ENCODE data around the gene PPIF.

The PPIF gene

DNA sequence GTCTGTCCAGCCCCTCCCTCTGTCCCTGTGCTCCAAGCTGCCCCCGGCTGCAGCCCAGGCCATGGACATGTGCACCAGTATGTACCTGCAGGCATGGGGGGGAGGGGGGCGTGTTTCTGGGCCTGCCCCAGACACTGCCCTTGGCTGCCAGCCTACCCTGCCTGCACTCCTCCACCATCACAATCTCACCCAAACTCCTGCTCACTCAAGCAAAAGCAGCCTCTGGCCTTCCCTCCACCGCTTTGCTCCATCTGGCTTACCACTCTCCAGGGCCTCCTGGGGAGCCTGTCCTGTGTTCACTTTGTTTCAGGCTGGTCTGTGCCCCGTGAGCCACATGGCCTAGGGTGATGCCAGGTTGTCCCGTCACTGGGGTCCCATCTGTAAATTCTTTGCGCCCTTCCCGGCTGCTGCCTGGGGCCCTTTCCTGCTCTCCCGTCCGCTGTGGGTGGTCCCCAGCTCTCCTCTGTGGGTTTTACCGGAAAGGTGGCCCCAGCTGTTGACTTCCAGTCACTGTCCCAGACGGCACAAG lies 33.3 kb upstream of the PPIF start:
- DNase-seq (ENCODE audit: low spot score), result no peak

DNA sequence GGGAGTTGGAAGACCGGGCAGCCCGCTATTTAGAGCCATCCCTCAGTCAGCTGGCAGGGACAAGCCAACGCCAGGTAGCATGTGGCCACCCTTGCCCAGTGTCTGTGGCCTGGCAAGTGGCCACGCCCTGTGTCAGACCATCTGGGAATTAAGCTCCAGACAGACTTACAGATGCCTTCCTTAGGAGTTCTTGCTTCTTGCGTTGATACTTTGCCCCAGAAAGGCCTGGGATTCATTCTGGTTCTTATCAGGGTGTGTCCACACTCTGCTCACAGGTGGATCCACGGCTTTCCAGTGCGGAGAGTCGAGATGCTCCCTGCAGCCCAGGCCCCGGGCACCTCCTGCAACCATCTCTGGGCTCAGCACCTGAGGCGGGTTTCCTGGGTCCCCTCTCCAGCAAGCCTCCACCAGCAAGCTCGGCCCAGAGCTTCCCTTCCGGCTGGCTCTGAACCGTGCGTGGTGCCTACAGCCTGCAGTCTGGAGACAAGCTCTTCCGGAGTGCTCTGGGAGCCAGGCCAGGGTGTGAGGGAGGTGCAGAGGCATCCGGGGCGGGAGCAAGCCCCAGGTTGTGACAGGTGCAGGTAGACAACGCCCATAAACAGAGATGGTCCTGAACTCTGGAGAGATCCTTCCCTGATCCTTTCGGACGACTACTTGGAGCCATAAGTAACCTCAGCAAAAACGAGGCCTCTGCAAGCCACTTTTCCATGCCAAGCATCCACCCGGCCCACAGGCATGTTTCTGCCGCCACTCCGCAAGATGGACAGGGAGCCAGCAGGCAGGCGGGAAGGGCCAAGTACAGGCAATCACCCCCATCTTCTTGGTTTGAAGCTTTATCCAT lies 32.3 kb upstream of the PPIF start:
- DNase-seq (ENCODE audit: low spot score), result no peak

DNA sequence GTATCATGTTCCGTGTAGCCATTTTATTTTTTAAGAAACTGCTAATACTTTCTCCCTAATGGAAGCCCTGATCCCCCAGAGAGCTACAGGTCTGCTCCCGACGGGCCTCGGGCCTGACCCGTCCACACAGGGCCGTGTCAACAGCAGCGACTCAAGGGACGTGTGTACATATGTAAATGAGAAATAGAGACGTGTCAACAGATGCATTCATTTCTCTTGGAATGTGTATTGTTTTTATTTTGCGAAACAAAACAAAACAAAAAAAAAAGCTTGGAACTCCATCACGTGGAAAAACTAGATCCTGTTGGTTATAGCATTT lies 31.7 kb upstream of the PPIF start:
- DNase-seq (ENCODE audit: low spot score), result no peak

DNA sequence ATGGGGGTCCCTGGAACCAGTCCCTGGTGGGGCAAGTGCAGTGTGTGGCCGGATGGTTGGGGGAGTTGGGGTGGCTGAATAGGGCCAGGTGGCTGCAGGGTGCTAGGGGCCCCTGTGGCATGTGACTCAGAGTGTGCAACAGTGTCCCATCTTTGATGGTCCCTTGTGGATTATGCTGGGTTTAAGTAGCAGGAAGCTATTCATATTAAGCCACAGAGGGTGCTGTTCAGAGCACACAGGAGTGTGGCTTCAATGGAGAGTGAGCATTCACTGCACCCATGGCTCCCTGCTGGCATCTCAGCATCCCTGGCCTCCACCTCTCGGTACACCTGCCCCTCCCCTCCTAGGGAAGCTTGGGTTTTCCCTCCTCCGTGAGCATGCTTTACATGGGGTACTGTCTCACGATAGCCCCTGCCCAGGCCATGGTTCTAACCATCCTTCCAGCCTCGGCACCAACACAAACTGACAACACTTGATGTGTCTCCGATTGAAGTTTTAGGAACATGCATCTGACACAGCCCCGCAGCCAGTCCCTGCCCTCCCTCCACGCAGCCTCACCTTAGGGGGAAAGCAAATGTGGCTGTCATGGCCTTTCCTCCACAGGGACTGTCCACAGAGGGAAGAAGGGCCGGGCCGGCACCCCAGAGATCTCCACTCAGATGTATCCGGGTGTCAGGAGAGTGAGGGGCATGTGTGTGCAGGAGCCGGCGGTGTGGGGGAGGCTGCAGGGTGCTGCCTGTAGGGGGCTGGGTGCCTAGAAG lies 30.4 kb upstream of the PPIF start:
- DNase-seq (ENCODE audit: low spot score), result no peak

DNA sequence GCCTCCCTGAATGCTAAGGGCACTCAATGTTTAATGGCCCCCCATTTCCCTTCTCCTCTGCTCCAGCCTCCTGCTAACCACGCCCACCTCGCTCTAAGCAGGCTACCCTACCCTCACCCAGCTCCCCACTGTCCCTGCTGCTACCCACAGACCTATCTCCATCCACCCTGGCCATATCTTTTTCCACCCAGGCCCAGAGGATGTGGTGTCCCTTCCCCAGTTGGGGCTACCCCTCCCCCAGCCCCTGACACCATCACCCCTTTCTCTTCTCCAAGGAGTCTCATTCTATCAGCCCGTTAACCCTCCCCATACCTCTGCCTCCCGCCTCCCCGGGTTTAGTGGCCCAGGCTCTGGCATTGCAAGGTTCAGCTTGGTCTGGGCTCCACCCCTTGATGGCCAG lies 28.9 kb upstream of the PPIF start:
- DNase-seq (ENCODE audit: low spot score), result no peak

DNA sequence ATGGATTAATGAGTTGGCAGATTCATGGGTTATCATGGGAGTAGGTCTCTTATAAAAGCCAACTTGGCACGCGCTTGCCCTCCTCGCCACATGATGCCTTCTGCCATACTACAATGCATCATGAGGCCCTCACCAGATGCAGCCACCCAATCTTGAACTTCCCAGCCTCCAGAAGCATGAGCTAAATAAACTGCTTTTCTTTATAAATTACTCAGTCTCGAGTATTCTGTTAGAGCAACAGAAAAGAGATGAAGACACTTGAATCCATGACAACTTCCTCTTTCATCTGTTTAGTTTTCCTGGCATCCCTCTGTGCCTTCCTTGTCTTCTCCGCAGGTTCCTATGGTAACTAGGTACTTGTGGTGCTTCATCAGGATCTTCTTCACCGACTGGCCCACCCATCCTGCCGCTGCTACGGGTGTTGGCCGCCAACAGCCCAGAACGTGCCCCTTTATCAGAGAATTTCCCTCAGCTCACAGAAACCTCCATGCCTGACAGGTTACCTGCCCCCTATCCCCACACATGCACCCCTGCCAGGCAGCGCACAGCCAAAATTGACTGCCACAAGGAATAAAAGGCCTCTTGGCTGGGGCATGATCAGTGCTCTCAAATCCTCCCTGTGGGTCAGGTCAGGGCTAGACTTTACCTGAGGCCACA lies 28.0 kb upstream of the PPIF start:
- no peak for DNase-seq (ENCODE audit: low spot score)

DNA sequence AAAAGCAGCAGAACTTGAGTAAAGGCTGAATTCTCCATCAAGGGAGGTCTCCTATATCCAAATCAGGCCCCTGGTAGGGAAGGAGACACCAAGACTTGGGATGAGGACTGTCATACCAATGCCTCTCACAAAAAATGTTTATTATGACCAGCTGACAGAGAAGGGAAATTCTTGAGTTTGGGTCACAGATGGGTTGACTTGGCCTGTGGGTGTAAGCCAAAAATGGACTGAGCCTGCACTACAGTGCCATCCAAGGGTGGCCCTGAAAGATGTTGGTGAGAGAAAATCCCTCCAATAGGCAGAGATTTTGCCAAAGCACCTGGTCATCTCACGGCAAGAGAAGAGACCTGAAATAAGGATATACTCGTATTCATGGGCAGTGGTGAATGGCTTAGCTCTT lies 27.0 kb upstream of the PPIF start:
- no peak for DNase-seq (ENCODE audit: low spot score)

DNA sequence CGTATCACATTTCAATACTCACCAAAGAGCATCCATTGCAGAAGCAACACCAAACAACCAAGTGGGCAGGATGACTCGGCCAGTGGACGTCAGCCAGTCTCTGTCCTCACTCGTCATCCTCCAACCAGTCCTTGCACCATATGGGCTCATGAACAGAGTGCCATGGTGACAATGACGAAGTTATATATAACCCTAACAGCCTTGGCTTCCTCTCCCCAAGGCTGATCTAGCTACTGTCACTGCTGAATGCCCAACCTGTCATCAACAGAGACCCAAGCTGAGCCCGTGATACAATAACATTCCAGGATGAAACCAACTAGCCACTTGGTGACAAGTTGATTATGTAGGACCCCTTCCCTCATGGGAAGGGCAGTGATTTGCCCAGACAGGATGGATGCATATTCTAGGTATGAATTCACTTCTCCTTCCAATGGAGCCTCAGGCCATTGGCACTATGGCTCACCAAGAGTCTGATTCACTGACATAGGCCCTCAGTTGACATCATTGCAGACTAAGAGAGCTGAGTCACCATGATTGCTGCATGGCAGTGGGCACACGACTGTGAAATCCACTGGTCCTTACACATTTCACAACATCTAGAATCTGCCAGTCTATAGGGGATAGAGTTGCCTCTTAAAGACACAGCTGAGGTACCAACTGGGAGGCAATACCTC lies 26.3 kb upstream of the PPIF start:
- DNase-seq (ENCODE audit: low spot score), result no peak

DNA sequence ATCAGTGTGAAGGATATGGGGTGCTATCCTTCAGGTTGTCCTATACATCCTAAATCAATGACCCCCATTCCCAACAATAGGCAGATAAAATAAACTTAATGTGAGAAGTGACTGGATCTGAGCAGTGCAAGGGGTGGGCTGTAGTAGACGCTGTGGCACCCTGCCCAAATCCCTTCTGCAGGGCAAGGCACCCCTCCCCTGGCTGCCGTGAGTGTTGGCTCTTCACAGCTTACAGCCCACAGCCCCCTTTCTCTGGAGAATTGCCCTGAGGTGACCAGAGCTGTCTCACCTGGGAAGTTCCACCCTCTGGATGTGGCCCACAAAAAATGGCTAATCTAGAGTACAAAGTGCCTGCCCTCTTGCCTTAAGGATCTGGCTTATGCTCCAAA lies 25.8 kb upstream of the PPIF start:
- DNase-seq (ENCODE audit: low spot score), result no peak

DNA sequence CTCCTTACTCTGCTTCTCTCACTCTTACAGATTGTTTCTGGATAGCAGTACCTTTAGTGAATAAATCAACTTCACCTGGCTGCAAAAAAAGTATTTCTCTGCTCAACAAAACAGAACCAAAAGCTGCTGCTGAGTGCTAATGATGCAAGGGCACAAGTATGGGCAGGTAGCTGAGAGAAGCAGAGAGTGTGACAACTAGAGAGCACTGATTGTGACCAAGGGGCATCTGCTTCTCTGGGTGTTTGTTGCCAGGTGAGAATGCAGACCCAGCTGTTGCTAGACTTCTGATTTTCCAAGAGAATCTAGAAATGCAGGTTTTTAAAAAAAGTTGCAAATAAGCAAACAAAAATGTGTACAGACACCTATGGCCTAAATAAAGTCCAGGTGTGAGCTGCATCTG lies 25.3 kb upstream of the PPIF start:
- DNase-seq (ENCODE audit: low spot score), result no peak

DNA sequence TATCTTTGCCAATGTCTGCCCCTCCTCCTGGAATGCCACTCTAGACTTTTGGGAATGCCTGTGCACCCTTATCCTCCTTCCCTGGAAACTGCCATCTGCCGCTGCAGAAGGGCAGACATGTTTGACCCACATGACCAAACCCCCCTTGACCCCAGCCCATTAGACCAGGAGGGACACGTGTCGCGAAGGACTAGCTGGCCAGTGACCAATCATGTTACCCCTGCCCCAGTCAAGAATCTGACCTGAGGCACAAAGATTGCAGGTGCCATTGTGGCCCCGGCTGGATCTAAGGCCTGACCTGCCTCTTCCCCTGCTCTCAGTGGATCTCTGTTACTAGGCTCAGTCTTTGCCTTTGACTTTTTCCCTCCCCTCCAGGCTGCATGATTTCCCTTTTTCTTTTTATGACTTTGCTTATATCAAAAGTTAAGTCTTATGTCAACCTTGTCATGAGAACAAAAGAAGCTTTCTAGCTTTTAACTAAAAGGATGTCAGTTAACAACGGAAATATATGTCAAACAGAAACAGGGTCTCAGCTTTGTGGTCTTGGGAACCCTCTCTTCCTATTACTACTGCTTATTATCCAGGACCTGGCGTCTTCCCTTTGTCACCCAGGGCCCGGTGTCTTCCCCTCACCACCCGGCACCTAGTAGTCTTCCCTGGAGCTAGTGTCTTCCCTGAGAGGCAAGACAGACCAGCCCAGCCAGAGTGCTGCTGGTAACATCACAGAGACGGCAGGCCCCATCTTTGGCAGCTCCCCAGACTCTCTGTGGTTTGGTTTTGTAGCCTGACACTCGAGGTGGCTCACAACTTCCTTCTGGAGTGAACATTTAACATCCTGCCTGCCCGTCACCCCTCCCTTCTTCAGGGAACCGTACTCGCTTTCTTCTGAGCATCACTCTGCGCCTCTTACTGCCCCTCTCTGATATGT lies 24.4 kb upstream of the PPIF start:
- DNase-seq (ENCODE audit: low spot score), result no peak

DNA sequence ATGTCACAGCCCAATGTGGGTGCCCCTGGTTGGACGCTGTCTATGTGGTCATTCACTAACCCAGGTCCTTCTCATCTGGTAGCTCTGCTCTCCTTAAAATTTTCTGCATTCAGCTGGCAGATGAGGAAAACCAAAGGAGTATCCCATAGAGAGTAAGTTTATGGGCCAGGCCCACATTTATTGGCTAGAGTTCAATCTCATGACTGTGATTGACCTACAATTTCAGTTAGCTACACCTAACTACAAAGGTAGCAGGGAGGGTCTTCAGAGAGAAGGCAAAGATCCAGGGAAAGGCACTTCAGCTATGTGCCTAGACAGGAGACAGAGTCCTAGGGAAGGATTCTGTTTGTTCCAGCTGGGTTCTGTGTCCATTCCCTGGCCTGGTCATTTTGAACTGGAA lies 23.7 kb upstream of the PPIF start:
- DNase-seq (ENCODE audit: low spot score), result no peak

DNA sequence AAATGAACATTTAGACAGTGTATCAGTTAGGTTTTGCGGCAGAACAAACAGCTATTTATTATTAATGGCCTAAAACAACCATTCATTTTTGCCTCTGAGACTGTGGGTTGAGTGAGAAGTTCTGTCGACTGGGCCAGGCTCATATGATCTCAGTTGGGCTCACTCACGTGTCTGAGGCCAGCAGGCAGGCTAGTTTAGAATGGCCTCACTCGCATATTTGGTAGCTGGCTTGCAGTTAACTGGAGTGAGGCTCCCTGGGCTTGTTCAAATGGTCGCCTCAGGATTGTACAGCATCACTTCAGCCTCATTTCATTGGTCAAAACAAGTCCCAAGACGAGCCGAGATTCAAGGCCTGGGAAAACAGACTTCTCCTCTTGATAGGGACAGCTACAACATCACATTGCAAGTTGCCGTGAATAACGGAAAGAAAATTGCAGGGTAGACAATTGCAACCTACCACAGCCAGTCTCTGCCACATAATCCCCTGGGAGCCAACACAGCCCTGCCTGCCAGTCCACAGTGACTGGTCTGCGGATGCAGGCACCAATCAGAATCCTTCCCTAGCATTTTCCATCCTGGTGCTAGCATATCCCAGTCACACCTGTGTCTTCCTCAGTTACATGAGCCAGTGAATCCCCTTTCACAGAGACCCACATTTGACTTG lies 23.1 kb upstream of the PPIF start:
- no peak for DNase-seq (ENCODE audit: low spot score)

DNA sequence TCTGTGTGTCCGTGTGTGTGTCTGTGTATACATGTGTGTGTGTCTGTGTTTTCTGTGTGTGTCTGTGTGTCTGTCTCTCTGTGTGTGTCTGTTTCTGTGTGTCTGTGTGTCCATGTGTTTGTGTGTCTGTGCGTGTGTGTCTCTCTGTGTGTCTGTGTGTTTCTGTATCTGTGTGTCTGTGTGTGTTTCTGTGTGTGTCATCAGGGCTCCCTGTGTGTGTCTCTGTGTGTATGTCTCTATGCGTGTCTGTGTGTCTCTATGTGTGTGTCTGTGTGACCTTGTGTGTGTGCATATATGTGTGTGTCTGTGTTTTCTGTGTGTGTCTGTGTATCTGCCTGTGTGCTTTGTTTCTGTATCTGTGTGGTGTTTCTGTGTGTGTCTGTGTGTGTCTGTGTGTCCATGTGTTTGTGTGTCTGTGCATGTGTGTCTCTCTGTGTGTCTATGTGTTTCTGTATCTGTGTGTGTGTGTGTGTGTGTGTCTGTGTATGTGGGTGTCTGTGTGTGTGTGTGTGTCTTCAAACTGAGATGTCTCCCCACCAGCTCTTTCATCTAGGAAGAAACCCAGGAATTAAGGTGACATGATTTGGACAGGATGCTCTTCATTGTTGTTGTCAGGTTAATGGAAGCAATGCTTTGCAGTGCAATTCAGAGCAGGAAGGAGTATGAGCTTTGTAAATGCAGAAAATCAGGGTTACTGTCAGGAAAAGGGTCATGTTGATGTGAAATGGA lies 20.7 kb upstream of the PPIF start:
- no peak for DNase-seq (ENCODE audit: low spot score)

DNA sequence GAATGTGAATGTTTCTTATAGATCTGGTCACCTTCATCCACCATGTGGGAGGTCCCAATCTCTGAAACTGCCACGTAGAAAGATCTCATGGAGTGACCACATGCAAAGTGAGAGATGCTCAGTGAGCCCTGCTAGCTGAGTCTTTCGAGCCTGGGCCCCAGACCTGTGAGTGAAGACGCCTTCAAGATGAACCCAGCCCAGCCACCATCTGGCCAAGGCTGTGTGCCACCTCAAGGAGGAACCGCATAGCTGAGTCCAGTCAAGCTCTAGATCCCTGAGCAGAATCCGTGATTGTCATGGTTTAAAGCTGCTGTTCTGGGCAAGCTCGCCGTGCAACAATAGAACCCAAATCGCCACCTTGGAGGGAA lies 20.2 kb upstream of the PPIF start:
- DNase-seq (ENCODE audit: low spot score), result no peak

DNA sequence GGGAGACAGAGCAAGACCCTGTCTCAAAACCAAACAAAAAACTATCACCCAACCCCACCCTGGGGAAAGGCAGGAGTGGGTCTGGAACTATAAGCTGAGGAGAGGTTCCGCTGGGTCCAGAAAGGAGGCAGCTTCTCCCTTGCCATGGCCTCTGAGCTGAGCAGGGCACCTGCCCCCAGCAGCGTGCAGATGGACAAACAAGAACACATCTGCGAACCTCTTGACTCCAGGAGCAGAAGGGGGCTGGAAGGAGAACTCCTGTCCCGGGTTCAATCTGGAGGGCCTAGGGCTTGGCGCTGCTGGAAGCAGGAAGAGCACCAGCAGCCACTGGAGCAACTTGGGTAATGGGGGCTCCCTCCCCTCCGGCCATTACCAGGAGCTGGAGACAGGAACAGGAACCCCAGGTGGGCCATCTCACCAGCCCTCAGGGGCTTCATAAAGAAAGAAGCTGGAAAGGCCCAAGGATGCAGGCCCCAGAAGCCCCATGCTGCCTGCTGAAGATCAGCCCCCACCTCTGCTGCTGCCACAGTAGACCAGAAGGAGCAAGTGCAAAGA lies 19.0 kb upstream of the PPIF start:
- DNase-seq (ENCODE audit: low spot score), result no peak

DNA sequence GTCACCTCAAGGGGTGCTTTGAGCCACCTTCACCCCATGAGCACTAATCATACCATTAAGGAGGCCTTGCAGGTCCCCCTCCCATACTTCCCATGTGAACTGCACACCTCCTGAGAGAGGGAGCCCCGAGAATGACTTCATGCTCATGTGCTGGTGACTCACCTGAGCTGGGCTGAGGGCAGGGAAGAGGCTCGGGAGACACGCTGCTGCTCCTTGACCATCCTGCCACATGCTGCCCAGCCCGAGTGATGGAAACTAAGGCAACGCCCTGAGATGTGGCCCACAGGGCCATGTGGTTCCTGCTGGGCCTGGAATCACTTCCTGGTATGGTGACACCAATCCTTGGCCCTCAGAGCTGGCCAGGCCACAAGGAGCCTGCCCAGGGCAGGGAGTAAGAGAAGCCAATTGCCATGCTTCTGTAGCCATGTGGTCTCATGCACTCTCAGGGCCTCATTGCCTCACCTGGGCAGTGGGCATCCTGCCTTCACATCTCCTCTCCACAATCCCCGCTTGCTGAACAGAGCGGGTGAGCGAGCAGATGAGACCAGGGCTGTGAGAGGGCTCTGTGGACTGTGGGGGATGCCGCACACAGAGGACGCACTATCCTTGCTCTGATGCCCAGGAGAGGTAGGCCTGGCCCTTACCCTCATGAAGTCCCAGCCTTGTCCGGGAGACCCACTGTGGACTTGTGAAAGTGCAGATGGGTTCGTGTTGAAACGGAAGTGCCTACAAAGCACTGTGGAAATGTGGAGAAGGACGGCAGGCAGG lies 18.3 kb upstream of the PPIF start:
- DNase-seq (ENCODE audit: low spot score), result no peak

DNA sequence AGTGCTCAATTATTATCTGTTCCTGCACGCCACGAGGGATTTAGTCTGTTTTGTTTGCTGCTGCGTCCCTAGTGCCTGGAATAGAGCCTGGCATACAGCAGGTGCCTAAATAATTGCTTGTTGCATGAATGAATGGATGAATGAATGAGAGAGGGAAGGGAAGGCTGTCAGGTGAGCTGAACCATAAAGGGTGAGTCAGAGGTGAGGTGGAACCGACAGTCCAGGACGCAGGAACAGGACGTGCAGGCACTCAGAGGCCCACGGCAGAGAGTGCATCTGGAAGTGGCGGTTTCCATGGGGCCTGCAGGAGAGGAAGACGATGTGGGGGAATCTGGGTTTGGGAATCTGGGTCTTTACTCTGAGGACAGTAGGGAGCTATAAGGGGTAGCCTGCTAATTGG lies 17.7 kb upstream of the PPIF start:
- DNase-seq (ENCODE audit: low spot score), result no peak

DNA sequence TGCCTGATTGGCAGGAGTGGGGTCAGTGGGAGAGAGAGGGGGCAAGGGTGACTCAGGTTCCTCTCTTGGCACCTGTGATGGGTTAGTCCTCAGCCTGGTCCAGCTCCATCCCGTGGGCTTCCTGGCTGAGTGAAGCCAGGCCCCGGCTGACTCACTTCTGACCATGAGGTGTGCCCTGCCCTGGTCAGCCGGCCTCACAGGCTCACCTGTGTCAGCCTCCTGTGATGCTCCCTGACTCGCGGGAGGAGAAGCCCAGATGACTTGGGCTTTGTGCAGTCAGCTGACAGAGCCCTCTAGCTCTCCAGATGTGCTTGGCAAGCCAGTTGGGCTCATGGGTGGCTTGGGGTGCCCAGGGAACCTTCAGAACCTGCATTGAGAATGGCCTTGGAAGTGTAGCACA lies 16.0 kb upstream of the PPIF start:
- DNase-seq (ENCODE audit: low spot score), result no peak
